H9 (cell line): ENCODE results near the gene CRABP1. TPM values are rescaled to one million over a fixed set of nuclear protein-coding genes. Genes with fewer than 3 reads are reported as not detected.

Experiments
- DNase-seq: peaks from one replicate; pipeline ENCODE4 v3.0.0-alpha.2; 2017
- H2AFZ ChIP-seq: one replicate; pipeline ENCODE4 v1.6.1; 2013; ENCODE audit warnings: mild to moderate bottlenecking, low read length, control low read depth, moderate library complexity
- H2AK5ac ChIP-seq: 2 replicates; pipeline ENCODE4 v1.6.1; 2013; ENCODE audit warnings: low read length, control low read depth, mixed read lengths; ENCODE audit not compliant: insufficient read length
- H2BK120ac ChIP-seq: one replicate; pipeline ENCODE4 v1.6.1; 2013; ENCODE audit warnings: low read depth, mild to moderate bottlenecking, low read length, control low read depth, inconsistent platforms; ENCODE audit not compliant: poor library complexity, severe bottlenecking
- H2BK12ac ChIP-seq: 2 replicates; pipeline ENCODE4 v1.6.1; 2013; ENCODE audit warnings: low read length, control low read depth, mixed read lengths, low read depth; ENCODE audit not compliant: insufficient read length
- H2BK15ac ChIP-seq: 2 replicates; pipeline ENCODE4 v1.6.1; 2013; ENCODE audit warnings: low read depth, low read length, control low read depth
- H2BK20ac ChIP-seq: one replicate; pipeline ENCODE4 v1.6.1; 2013; ENCODE audit warnings: low read depth, mild to moderate bottlenecking, low read length, control low read depth, inconsistent platforms; ENCODE audit not compliant: poor library complexity, severe bottlenecking
- H2BK5ac ChIP-seq: 2 replicates; pipeline ENCODE4 v1.6.1; 2013; ENCODE audit warnings: low read length, control low read depth, mixed read lengths; ENCODE audit not compliant: insufficient read length
- H3K14ac ChIP-seq: 2 replicates; pipeline ENCODE4 v1.6.1; 2013; ENCODE audit warnings: low read length, control low read depth; ENCODE audit not compliant: insufficient read depth
- H3K18ac ChIP-seq: 2 replicates; pipeline ENCODE4 v1.6.1; 2013; ENCODE audit warnings: low read depth, mild to moderate bottlenecking, mixed read lengths, low read length, control low read depth; ENCODE audit not compliant: insufficient read length
- H3K23ac ChIP-seq: 2 replicates; pipeline ENCODE4 v1.6.1; 2013; ENCODE audit warnings: low read length, control low read depth, mixed read lengths, low read depth; ENCODE audit not compliant: insufficient read length
- H3K23me2 ChIP-seq: 2 replicates; pipeline ENCODE4 v1.6.1; 2013; ENCODE audit warnings: low read depth, mild to moderate bottlenecking, mixed read lengths, low read length, control low read depth; ENCODE audit not compliant: insufficient read length, poor library complexity, severe bottlenecking
- H3K27ac ChIP-seq: 2 replicates; pipeline ENCODE4 v1.5.1; 2013; ENCODE audit warnings: low read length, control low read depth, mixed read lengths, low read depth; ENCODE audit not compliant: insufficient read length
- H3K27me3 ChIP-seq: 2 replicates; pipeline ENCODE4 v1.6.1; 2013; ENCODE audit warnings: low read length, control low read depth, inconsistent platforms; ENCODE audit not compliant: insufficient read depth
- H3K4ac ChIP-seq: 2 replicates; pipeline ENCODE4 v1.6.1; 2013; ENCODE audit warnings: low read depth, mild to moderate bottlenecking, control low read depth, inconsistent platforms, low read length, moderate library complexity
- H3K4me1 ChIP-seq: 2 replicates; pipeline ENCODE4 v1.6.1; 2013; ENCODE audit warnings: low read length, control low read depth, inconsistent platforms; ENCODE audit not compliant: insufficient read depth
- H3K4me2 ChIP-seq: 2 replicates; pipeline ENCODE4 v1.6.1; 2013; ENCODE audit warnings: low read length, control low read depth, mixed read lengths; ENCODE audit not compliant: insufficient read length, insufficient read depth
- H3K56ac ChIP-seq: 2 replicates; pipeline ENCODE4 v1.6.1; 2013; ENCODE audit warnings: low read depth, mild to moderate bottlenecking, mixed read lengths, low read length, control low read depth; ENCODE audit not compliant: insufficient read length
- H3K79me1 ChIP-seq: 2 replicates; pipeline ENCODE4 v1.6.1; 2013; ENCODE audit warnings: low read depth, mild to moderate bottlenecking, moderate library complexity, low read length, control low read depth, inconsistent platforms; ENCODE audit not compliant: insufficient read depth, poor library complexity, severe bottlenecking
- H3K79me2 ChIP-seq: 2 replicates; pipeline ENCODE4 v1.6.1; 2013; ENCODE audit warnings: low read length, control low read depth, inconsistent platforms; ENCODE audit not compliant: insufficient read depth
- H3K9ac ChIP-seq: 2 replicates; pipeline ENCODE4 v1.6.1; 2013; ENCODE audit warnings: low read length, control low read depth, mixed read lengths; ENCODE audit not compliant: insufficient read length; ENCODE audit errors: extremely low read depth
- H3K9me3 ChIP-seq: one replicate; pipeline ENCODE4 v1.6.1; 2013; ENCODE audit warnings: low read depth, low read length, inconsistent platforms; ENCODE audit not compliant: control insufficient read depth
- H3T11ph ChIP-seq: one replicate; pipeline ENCODE4 v1.6.1; 2013; ENCODE audit warnings: mild to moderate bottlenecking, low read length, control low read depth, inconsistent platforms
- H4K20me1 ChIP-seq: one replicate; pipeline ENCODE4 v1.6.1; 2013; ENCODE audit not compliant: control insufficient read depth, insufficient read length, insufficient read depth
- H4K5ac ChIP-seq: 2 replicates; pipeline ENCODE4 v1.6.1; 2013; ENCODE audit warnings: low read depth, mild to moderate bottlenecking, mixed read lengths, low read length, control low read depth; ENCODE audit not compliant: insufficient read length
- H4K8ac ChIP-seq: replicated peaks from 2 replicates; pipeline ENCODE4 v1.6.1; 2013; ENCODE audit warnings: low read length, control low read depth, mixed read lengths, low read depth; ENCODE audit not compliant: insufficient read length
- H4K91ac ChIP-seq: 2 replicates; pipeline ENCODE4 v1.6.1; 2013; ENCODE audit warnings: low read depth, mild to moderate bottlenecking, moderate library complexity, mixed read lengths, low read length, control low read depth; ENCODE audit not compliant: insufficient read length
- H3K27ac Mint-ChIP-seq, 3 experiments: 2 replicates in 2 of 3; 3 replicates in 1 of 3; pipeline ENCODE4 v1.8.0; 2020 to 2021; ENCODE audit warnings: mixed read lengths in 3 of 3, mild to moderate bottlenecking in 1 of 3, moderate library complexity in 1 of 3
- H3K27me3 Mint-ChIP-seq: 2 replicates; pipeline ENCODE4 v1.8.0; 2021; ENCODE audit warnings: low read depth, mild to moderate bottlenecking, moderate library complexity, mixed read lengths
- H3K36me3 Mint-ChIP-seq, 3 experiments: 2 replicates in 2 of 3; 3 replicates in 1 of 3; pipeline ENCODE4 v1.8.0; 2020 to 2021; ENCODE audit warnings: low read depth in 3 of 3, mixed read lengths in 3 of 3; ENCODE audit not compliant: insufficient read depth in 1 of 3
- H3K4me1 Mint-ChIP-seq, 2 experiments: 2 replicates each; pipeline ENCODE4 v1.8.0; 2020; ENCODE audit warnings: mixed read lengths in 2 of 2
- H3K4me3 Mint-ChIP-seq, 2 experiments: 2 replicates in 1 of 2; 3 replicates in 1 of 2; pipeline ENCODE4 v1.8.0; 2020 to 2021; ENCODE audit warnings: mild to moderate bottlenecking in 2 of 2, mixed read lengths in 2 of 2, moderate library complexity in 1 of 2
- H3K9me3 Mint-ChIP-seq, 2 experiments: 2 replicates in 1 of 2; 3 replicates in 1 of 2; pipeline ENCODE4 v1.8.0; 2020; ENCODE audit warnings: mild to moderate bottlenecking in 2 of 2, mixed read lengths in 2 of 2, moderate library complexity in 1 of 2
- WGBS: extraction: QIAGEN DNeasy Blood & Tissue Kit; methylation state at CpG from one replicate; pipeline ENCODE4 v1.1.7; 2013; ENCODE audit warnings: missing lambda C conversion rate, low lambda C conversion rate, mixed read lengths; ENCODE audit not compliant: insufficient read length; ENCODE audit errors: extremely low coverage; 5-methylcytosine and 5-hydroxymethylcytosine counted together
- total RNA-seq: library from RNA; stranded (reverse); gene quantifications from 2 replicates; pipeline ENCODE4 v1.2.1, GENCODE V29; 2021
- TF ChIP-seq, protein P1 (sequence below): fragments of 200-600 bp; sonication (generic); conservative IDR thresholded peaks from 3 replicates; pipeline ENCODE4 v1.8.0; 2021; ENCODE audit warnings: antibody characterized with exemption, mild to moderate bottlenecking

The CRABP1 gene
- total RNA-seq, 1 experiment from 2014 or later, result 93.1 TPM

DNA sequence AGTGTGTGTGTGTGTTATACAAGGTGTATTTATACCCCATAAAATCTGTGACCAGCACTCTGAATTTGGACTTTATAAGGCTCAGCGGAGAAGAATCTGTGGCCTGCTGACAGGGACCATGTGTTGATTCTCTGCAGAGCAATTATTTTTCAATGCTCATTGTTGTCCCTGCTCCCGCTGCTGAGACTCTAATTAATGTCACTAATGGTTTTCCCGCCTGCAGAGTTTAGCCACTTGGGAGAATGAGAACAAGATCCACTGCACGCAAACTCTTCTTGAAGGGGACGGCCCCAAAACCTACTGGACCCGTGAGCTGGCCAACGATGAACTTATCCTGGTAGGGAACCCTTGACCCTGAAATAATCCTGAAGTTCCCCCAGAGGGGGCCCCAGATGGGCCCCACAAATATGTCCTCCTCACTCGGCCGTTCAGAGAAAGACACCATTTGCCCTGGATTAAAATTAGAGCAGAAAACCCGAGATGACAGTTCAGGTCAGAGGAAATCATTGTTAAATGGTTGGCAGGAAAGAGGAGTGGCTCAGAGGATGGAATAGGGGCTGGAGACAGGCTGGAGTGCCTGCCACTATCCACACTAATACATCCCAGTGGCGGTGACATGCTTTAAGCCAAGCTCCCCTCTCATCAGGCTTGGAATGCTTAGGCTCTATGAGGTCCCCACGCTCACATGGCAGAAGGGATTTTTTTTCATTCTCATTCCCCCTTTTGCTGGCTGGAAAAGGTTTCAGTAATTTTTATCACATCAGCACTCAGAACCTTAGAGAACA is 3.3 kb downstream of the CRABP1 start:
- no CpG with 5 or more reads among the region's 12 CpGs for WGBS
- H3K4me1 ChIP-seq, result peaks cover 3% of the 10 kb centered on the region
- H2BK5ac ChIP-seq, result no peak overlapping the region
- no peak overlapping the region for H3K23ac ChIP-seq
- no peaks in the 10 kb centered on the region for H3K9me3 ChIP-seq
- no peaks in the 10 kb centered on the region for H3K79me2 ChIP-seq
- no peak overlapping the region for H3K27ac ChIP-seq
- H3T11ph ChIP-seq, result no peak overlapping the region
- H2BK12ac ChIP-seq, result no peak overlapping the region
- H2BK120ac ChIP-seq, result no peak overlapping the region
- peaks cover 14 to 52% (median 47%) of the 10 kb centered on the region in 3 experiments for H3K36me3 Mint-ChIP-seq
- no peak overlapping the region for H4K91ac ChIP-seq
- no peak for DNase-seq
- H3K56ac ChIP-seq, result no peak overlapping the region
- no peaks in the 10 kb centered on the region for H3K9me3 Mint-ChIP-seq
- TF ChIP-seq, protein P1, sequence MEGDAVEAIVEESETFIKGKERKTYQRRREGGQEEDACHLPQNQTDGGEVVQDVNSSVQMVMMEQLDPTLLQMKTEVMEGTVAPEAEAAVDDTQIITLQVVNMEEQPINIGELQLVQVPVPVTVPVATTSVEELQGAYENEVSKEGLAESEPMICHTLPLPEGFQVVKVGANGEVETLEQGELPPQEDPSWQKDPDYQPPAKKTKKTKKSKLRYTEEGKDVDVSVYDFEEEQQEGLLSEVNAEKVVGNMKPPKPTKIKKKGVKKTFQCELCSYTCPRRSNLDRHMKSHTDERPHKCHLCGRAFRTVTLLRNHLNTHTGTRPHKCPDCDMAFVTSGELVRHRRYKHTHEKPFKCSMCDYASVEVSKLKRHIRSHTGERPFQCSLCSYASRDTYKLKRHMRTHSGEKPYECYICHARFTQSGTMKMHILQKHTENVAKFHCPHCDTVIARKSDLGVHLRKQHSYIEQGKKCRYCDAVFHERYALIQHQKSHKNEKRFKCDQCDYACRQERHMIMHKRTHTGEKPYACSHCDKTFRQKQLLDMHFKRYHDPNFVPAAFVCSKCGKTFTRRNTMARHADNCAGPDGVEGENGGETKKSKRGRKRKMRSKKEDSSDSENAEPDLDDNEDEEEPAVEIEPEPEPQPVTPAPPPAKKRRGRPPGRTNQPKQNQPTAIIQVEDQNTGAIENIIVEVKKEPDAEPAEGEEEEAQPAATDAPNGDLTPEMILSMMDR, result no peak
- peak overlapping the region in 1 of 2 experiments; percentile 29; a peak in 2 of 5 replicates for H3K4me3 Mint-ChIP-seq
- H2BK20ac ChIP-seq, result no peak overlapping the region
- H3K18ac ChIP-seq, result no peak overlapping the region
- no peaks in the 10 kb centered on the region for H4K20me1 ChIP-seq
- H3K9ac ChIP-seq, result no peak overlapping the region
- no peak overlapping the region for H3K27ac Mint-ChIP-seq
- no peak overlapping the region for H3K14ac ChIP-seq
- H2AFZ ChIP-seq, result no peak overlapping the region
- peaks cover 15 to 43% of the 10 kb centered on the region in 2 experiments for H3K4me1 Mint-ChIP-seq
- H3K23me2 ChIP-seq, result peaks cover 16% of the 10 kb centered on the region
- H2BK15ac ChIP-seq, result no peak overlapping the region
- no peak overlapping the region for H3K4ac ChIP-seq
- no peak overlapping the region for H4K8ac ChIP-seq
- no peak overlapping the region for H3K4me2 ChIP-seq
- no peaks in the 10 kb centered on the region for H3K79me1 ChIP-seq
- H3K27me3 ChIP-seq, result peaks cover 7% of the 10 kb centered on the region
- no peak overlapping the region for H2AK5ac ChIP-seq
- no peak overlapping the region for H4K5ac ChIP-seq
- H3K27me3 Mint-ChIP-seq, result peaks cover 43% of the 10 kb centered on the region
